Loucy (cell line): ENCODE results near the gene BAD.
"Not testable (repeated sequence)": the region's sequence is repeated elsewhere in the genome, so short reads cannot be mapped to it uniquely, and the experiment has no call there.

ENCODE experiments used
- CTCF ChIP-seq: fragments of 200-600 bp; sonication (generic); conservative IDR thresholded peaks from 2 replicates; pipeline ENCODE4 v1.5.1; 2014; ENCODE audit warnings: mild to moderate bottlenecking, antibody characterized with exemption, low read length
- EZH2phosphoT487 ChIP-seq: fragments of 200-600 bp; IDR thresholded peaks from 2 replicates; pipeline ENCODE4 v1.6.1; 2018; ENCODE audit warnings: antibody characterized with exemption, mild to moderate bottlenecking, moderate library complexity, borderline replicate concordance

DNA sequence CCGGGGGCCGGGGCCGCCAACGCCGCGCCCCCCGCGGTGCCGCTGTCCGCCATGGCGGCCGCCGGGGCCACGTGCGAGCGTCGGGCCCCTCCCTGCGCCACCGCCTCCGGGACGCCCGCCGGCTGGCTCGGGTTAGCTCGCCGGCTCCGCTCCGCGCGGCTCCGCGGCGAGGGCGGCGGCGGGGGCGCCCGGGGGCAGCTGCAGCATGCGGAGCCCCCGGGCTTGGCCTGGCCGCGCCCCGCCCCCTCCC is 37.9 kb downstream of the BAD start:
- TF ChIP-seq CTCF, EZH2phosphoT487: not testable (repeated sequence)
